GM19324 (cell line): Measurements from ENCODE around the gene SLC43A2.
"Not testable (repeated sequence)": the region's sequence is repeated elsewhere in the genome, so short reads cannot be mapped to it uniquely, and the experiment has no call there.

Source experiments
- ATAC-seq: cut with Tn5 transposase; IDR thresholded peaks from one replicate; pipeline ENCODE4 v1.9.1; 2021; ENCODE audit warnings: mild to moderate bottlenecking, moderate library complexity; ENCODE audit not compliant: unreplicated experiment, low FRiP score

Gene SLC43A2

DNA sequence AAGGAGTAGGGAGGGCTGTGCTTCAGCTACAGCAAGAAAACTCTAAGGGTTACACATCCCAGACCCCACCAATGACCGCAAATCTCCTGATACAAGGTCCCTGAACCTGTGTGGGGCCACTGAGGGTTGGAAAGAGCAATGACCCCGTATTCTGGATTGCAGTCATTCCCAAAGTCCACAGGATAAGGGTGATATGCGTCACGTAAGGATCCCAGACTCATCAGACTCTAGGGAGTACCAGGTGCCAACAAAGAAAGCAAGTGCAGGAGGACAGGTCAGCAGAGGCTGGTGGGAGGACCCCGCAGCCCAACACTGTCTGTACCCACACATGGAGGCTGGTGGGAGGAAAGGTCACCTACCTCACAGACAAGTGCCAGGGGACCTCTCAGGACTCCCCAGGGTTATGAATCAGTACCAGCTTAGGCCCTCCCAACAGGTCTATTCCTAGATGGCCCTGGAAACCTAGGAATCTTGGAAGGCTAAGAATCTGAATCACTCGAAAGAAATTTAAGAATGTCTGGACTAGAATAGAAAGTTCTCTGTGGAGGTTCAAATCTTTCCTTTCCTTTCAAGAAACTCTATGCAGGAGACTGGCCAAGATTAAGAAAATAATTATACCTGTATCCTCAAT, 82.2 kb downstream of the SLC43A2 start:
- no peak for ATAC-seq

DNA sequence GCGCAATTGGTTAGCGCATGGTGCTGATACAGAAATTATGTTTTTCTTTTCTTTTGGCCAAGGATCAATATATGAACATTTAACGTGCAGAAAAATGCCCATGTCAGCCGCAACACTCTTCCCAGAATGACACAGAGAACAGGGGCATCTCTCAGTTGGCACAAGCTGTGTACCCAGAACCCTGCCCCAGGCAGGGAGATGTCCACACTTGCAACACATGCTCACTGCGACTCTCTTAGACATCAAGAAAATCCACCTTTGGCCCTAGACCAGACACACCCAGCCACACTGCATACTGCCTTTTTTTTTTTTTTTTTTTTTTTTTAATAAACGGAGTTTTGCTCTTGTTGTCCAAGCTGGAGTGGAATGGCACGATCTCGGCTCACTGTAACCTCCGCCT, 83.0 kb downstream of the SLC43A2 start:
- no peak for ATAC-seq

DNA sequence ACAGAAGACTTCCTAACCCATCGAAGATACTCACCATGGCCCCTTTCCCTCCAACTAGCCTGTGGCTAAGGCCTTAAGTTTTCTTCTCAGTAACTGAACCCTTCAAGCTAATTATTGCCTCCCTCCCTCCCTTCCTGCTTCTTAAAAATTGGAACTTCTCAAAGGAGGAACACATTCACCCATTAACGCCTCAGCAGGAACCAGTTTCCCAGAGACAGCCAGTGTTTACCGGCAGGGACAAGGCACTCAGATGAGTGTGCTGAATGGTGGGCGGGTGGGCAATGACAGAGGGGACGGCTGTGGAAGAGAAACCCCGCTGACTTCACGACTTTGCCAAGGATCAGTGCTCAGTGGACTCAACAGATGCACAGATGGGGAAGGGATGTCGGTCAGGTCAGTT, 86.3 kb downstream of the SLC43A2 start:
- ATAC-seq: no peak

DNA sequence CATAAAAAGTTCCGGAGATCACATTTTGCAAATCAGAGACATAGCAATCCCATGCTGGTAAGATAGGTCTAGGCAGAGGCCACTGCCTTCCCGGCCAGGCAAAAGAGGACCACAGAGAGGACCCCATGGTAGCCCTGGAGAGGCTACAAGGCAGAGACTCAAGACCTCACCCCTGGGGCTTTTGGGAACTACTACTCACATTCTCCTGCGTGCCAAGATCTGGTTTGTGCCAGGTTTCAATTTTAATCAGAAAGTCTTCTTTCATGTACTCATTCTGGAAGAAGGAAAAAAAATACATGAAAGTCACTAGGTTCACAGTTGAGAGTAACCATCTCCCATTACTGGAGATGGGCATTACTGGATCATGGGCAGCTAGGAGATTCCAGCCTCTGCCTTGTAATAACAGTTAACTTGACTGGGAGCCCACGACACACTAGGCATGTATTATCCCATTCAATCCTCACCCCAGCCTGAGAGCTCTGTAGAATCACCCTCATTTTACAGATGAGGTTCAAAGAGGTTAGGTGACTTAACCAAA, 87.2 kb downstream of the SLC43A2 start:
- ATAC-seq: no peak

DNA sequence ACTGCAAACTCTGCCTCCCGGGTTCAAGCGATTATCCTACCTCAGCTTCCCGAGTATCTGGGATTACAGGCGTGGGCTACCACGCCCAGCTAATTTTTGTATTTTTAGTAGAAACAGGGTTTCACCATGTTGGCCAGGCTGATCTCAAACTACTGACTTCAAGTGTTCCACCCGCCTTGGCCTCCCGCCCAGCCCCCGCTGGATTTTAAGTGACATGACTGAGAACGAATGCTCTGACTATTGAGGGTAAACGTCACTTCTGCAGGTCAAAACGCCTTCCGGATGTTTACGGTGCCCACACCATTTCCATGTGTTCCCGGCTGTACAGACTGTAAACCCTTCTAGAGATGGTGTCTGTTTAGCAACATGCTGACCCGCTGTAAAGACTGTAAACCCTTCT, 88.8 kb downstream of the SLC43A2 start:
- ATAC-seq: no peak

DNA sequence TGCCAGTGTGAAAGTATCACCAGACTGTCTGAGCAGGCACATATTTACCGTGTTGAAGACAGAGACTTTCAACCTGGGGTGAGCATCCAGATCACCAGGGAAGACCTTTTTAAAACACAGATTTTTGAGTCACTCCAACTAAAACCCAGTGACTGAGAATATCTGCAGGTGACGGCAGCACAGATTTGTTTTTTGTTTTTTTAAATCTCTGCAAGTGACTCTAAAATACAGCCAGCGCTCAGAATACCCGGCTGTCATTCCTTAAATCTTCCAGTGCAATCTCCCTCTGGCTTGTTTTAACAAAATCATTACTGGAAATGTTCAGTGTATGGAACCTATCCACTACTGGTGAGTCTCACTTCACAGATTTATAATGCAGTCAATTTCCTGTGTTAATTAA, 92.9 kb downstream of the SLC43A2 start:
- ATAC-seq: no peak

DNA sequence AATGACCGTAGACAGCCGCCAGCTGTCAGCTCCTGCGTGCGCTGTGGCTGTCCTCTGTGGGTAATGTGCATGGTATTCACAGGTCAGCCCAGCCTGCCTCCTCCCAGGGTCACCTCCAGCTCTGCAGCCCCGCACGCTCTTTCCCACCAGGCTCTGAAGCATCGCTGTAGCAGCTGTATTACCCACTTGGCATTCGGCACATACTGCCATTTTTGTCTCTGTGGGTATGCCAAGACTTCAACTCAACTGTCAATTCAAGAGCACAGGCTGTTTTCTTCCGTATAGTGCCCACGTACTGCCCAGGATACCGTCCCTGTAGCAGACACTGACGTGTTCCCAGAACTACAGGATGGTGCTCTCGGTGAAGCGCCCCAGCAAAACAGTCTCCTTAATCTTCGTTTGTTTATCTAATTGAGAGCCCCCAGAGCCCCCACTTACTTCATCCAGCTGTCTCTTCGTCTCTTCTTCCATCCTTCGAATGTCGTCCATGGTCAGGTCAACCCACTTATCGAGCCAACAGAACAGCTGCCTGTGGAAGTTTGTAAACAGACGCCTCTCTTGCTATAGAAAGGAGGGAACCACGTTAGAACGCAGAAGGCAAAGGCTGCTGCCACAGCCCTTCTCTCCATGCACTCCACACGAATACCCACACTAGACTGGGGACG, 94.8 kb downstream of the SLC43A2 start:
- ATAC-seq: no peak

DNA sequence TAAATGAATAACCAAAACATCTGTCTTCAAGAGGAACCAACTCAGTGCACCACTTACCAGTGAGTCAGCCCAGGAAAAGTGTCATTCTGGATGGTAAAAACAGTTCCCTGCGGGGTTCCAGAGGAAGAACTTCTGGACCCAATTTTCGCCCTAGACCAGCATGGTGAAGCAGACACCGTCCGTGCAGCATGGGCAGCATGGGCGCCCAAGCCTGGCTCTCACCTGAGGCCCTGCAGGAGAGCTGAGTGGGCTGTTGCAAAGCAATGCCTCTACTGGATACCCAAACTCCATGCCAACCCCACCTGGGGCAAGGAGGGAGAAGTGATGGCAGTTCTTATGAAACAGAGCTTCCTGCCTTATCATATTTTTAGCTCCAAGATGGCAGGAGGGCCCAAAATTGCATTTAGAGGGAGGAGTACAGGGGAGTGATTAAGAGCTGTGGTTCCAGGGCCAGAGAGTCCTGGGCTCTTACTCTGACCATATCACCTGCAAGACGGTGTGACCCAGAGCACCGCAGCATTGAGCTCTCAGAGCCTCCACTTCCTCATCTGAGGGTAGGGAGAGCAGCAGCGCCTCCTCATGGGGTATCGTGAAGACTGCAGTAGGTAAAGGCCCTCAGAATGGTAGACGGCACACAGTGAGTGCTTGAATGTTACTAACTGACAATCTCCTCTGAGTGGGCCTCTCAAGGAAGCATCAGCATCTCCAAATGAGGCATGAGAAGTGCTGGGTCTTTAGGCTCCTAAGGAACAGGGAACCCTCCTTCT, 95.6 kb downstream of the SLC43A2 start:
- no peak for ATAC-seq

DNA sequence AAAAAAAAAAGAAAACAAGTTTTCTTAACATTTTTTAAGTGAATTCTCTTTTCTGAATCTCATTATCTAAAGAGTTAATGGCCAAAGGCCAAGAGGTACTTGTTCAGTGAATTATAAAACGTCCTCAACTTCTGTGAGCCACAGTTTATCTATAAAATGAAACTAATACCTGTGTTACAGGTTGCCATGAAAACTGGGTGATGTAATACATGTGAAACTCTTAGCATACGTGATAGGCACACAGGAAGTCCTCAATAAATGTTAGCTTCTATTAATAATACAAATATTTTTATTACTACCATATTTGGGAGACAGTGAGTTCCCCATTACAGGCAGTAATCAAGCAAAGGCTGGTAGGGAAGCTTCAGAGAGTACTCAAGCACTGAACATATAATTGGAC, 98.8 kb downstream of the SLC43A2 start:
- ATAC-seq: no peak

DNA sequence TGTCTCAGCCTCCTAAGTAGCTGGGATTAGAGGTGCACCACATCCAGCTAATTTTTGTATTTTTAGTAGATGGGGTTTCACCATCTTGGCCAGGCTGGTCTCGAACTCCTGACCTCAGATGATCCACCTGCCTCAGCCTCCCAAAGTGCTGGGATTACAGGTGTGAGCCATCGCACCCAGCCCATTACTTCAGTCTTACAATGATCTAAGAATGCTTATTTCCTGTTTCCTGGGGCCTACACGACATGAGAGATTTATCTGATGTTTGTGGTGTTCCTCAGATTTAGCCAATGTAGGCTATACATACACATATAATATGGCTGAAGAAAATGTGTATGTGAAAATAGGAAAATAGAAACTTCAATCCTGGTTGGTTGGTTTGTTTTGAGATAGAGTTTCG, 101.8 kb downstream of the SLC43A2 start:
- not testable (repeated sequence) for ATAC-seq

DNA sequence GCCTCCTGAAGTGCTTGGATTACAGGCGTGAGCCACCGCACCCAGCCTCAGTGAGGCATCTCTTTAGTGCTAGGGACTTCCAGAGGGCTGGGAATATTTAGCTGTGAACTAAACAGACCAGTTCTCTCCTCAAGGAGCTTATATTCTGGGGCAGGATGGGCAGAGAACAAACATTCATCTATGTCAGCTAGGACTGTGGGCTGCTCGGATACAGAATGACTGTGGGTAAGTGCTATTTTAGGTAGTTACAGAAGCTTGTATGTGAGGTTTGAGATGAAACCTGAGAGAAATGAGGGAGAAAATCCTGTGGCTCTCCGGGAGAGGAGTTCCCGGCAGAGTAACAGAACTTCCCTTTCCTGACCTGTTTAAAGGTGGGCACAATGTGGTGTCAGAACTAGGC, 106.0 kb downstream of the SLC43A2 start:
- no peak for ATAC-seq

DNA sequence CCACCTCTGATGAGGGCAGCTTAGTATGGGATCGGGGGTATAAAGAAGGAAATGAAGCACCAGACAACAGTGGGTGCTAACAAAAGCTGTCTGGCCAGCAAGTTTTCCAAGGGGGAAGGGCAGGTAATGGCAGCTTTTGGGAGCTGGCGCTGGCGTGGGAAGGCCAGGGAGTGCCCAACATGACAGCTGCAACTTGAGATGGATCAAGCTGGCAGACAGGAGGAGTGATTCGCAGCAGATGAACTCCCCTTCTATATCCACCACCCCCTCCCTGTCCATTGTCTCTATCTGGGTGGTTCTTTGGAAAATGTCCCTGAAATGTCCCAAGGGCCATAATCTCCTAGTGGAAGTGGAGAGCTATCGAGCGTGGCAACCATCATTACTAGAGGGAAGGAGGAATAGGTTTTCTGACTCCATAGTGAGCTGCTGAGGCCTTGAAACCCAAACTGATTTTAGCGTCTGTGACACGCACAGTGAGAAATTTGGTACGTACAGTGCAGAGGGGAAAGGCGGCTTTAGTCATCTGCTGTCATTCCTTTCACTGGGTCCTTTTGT, 107.5 kb downstream of the SLC43A2 start:
- ATAC-seq: no peak

DNA sequence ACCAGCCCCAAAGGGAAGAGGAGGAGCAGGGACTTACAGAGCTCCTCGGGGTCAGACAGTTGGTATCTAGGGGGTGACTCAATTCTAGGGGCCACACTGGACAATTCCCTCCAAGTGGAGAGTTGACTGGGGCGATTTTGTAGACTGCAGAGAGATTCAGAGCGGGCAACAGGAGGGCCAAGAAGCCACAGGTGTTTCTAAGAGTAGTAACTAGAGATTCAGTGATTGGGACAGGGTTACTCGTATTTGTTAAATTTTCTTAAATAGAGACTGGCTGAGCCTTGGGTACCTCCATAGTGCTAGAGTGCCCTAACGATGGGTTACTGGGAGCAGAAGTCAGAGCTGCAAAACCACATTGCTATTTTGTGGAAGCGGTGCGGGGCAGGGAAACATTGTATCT, 109.0 kb downstream of the SLC43A2 start:
- ATAC-seq: no peak
